HepG2 (cell line): ENCODE measurements around the gene SLC29A3. TPM values are rescaled to one million over a fixed set of nuclear protein-coding genes. Genes with fewer than 3 reads are reported as not detected.

ENCODE experiments used
- ATAC-seq: fragments of 200-7000 bp; cut with Tn5 transposase; 3 replicates; pipeline ENCODE4 v1.9.1; 2020; ENCODE audit warnings: mild to moderate bottlenecking, moderate library complexity
- BruUV-seq: library from RNA; stranded (reverse); fragments of 400-500 nt; replicated peaks from 2 replicates; lab custom pipeline; 2021; lab: Mats Ljungman, UMichigan
- CTCF ChIA-PET: fragments of 300-600 bp; formaldehyde crosslinking; extraction: SDS; loops from one replicate; lab custom pipeline; 2021; ENCODE audit warnings: low total read pairs, inconsistent platforms, low intra/inter-chr PET ratio; lab: Yijun Ruan, JAX
- POLR2A ChIA-PET: fragments of 350-600 bp; sonication (Branson Sonifier 250); formaldehyde crosslinking; loops from one replicate; lab custom pipeline; 2020; ENCODE audit warnings: antibody characterized with exemption, inconsistent platforms; lab: Yijun Ruan, JAX
- DNase-seq: peaks from one replicate; pipeline ENCODE4 v3.0.0-alpha.2; 2015; ENCODE audit warnings: low spot score
- FAIRE-seq: peaks from 3 replicates; lab custom pipeline; 2011; peaks lifted over from hg19 to GRCh38; lab: Jason Lieb, UNC
- H2AFZ ChIP-seq: one replicate; pipeline ENCODE4 v1.6.1; 2011; ENCODE audit warnings: low read length, inconsistent platforms
- H3K27ac ChIP-seq: fragments of 300-600 bp; 3 replicates; pipeline ENCODE4 v1.8.0; 2011; ENCODE audit warnings: mixed run types, mild to moderate bottlenecking, mixed read lengths, low read length, inconsistent platforms; ENCODE audit not compliant: insufficient read depth; ENCODE audit errors: extremely low read length
- H3K27me3 ChIP-seq, 2 experiments: fragments of 200-600 bp in 1 of 2; 2 replicates in 1 of 2; 3 replicates in 1 of 2; pipeline versions ENCODE4 v1.6.0 to v1.8.0; 2011; ENCODE audit warnings: low read length in 2 of 2, mild to moderate bottlenecking in 2 of 2, moderate library complexity in 2 of 2, inconsistent platforms in 1 of 2; ENCODE audit not compliant: insufficient read depth in 2 of 2, control insufficient read depth in 1 of 2
- H3K36me3 ChIP-seq, 2 experiments: fragments of 200-600 bp in 1 of 2; replicated peaks in 1 of 2; 2 replicates in 1 of 2; 3 replicates in 1 of 2; pipeline versions ENCODE4 v1.5.1 to v1.8.0; 2011; ENCODE audit warnings: low read length in 2 of 2, inconsistent platforms in 1 of 2; ENCODE audit not compliant: insufficient read depth in 2 of 2, control insufficient read depth in 1 of 2
- H3K4me1 ChIP-seq: 2 replicates; pipeline ENCODE4 v1.5.1; 2012; ENCODE audit warnings: low read length, inconsistent platforms; ENCODE audit not compliant: insufficient read depth
- H3K4me2 ChIP-seq: 2 replicates; pipeline ENCODE4 v1.6.0; 2011; ENCODE audit warnings: low read depth, low read length, inconsistent platforms
- H3K4me3 ChIP-seq, 3 experiments: fragments of 200-600 bp in 1 of 3; sonication (generic), shearing (Covaris generic) in 1 of 3; replicated peaks in 1 of 3; 2 replicates each; pipeline ENCODE4 v1.5.1; 2011 to 2016; ENCODE audit warnings: low read length in 3 of 3, inconsistent platforms in 2 of 3, low read depth in 2 of 3, mild to moderate bottlenecking in 2 of 3, control low read depth in 1 of 3, mixed read lengths in 1 of 3; ENCODE audit not compliant: insufficient read depth in 1 of 3
- H3K79me2 ChIP-seq: one replicate; pipeline ENCODE4 v1.6.1; 2011; ENCODE audit warnings: low read length, inconsistent platforms; ENCODE audit not compliant: insufficient read depth
- H3K9ac ChIP-seq: 2 replicates; pipeline ENCODE4 v1.6.0; 2011; ENCODE audit warnings: mild to moderate bottlenecking, low read depth, low read length, inconsistent platforms; ENCODE audit not compliant: insufficient read depth
- H3K9me3 ChIP-seq: 2 replicates; pipeline ENCODE4 v1.5.1; 2012; ENCODE audit warnings: mild to moderate bottlenecking, low read length
- H4K20me1 ChIP-seq: 2 replicates; pipeline ENCODE4 v1.6.0; 2011; ENCODE audit warnings: inconsistent platforms, mild to moderate bottlenecking, low read length, moderate library complexity; ENCODE audit not compliant: insufficient read depth
- ELF4 ChIP-seq: sonication (generic); formaldehyde crosslinking; IDR thresholded peaks from 2 replicates; pipeline ENCODE4 v1.5.0; 2020; ENCODE audit warnings: missing genetic modification reagents, mild to moderate bottlenecking, moderate library complexity, borderline replicate concordance
- ERF ChIP-seq: IDR thresholded peaks from 2 replicates; pipeline ENCODE4 v1.6.1; 2018; ENCODE audit warnings: missing biosample characterization, missing genetic modification reagents
- GATAD2A ChIP-seq: IDR thresholded peaks from 2 replicates; pipeline ENCODE4 v1.6.1; 2016
- GFI1 ChIP-seq: sonication (generic); formaldehyde crosslinking; IDR thresholded peaks from 2 replicates; pipeline ENCODE4 v1.5.0; 2020; ENCODE audit warnings: missing genetic modification reagents, mild to moderate bottlenecking, borderline replicate concordance
- HOXA5 ChIP-seq: sonication (generic); formaldehyde crosslinking; IDR thresholded peaks from 2 replicates; pipeline ENCODE4 v1.4.0; 2020; ENCODE audit warnings: missing genetic modification reagents
- MIER2 ChIP-seq: IDR thresholded peaks from 2 replicates; pipeline ENCODE4 v1.6.1; 2016; ENCODE audit warnings: missing biosample characterization, missing genetic modification reagents
- MIXL1 ChIP-seq: IDR thresholded peaks from 2 replicates; pipeline ENCODE4 v1.6.1; 2016
- RAD51 ChIP-seq: fragments of 450-650 bp; IDR thresholded peaks from 2 replicates; pipeline ENCODE4 v1.6.1; 2016; ENCODE audit warnings: borderline replicate concordance
- SMAD3 ChIP-seq: sonication (generic); formaldehyde crosslinking; IDR thresholded peaks from 2 replicates; pipeline ENCODE4 v1.4.0; 2020; ENCODE audit warnings: missing genetic modification reagents
- TAF1 ChIP-seq: sonication (generic); formaldehyde crosslinking; IDR thresholded peaks from 2 replicates; pipeline ENCODE4 v1.4.0; 2020; ENCODE audit warnings: missing genetic modification reagents
- TGIF2 ChIP-seq: IDR thresholded peaks from 2 replicates; pipeline ENCODE4 v1.6.1; 2016; ENCODE audit warnings: control low read depth, missing compliant biosample characterization
- ZC3H13 ChIP-seq: sonication (generic); formaldehyde crosslinking; IDR thresholded peaks from 2 replicates; pipeline ENCODE4 v1.8.1; 2023; ENCODE audit warnings: mild to moderate bottlenecking, missing genetic modification reagents, moderate library complexity
- ZNF431 ChIP-seq: sonication (generic); formaldehyde crosslinking; IDR thresholded peaks from 2 replicates; pipeline ENCODE4 v1.9.0; 2022; ENCODE audit warnings: missing genetic modification reagents, low read depth, mild to moderate bottlenecking, borderline replicate concordance
- ZNF558 ChIP-seq: sonication (generic); formaldehyde crosslinking; IDR thresholded peaks from 2 replicates; pipeline ENCODE4 v1.9.0; 2022; ENCODE audit warnings: mild to moderate bottlenecking, missing genetic modification reagents, borderline replicate concordance
- ZNF792 ChIP-seq: IDR thresholded peaks from 2 replicates; pipeline ENCODE4 v1.6.1; 2016
- WGBS: methylation state at CpG from one replicate; pipeline ENCODE4 v1.1.6; 2017; ENCODE audit warnings: low lambda C conversion rate; 5-methylcytosine and 5-hydroxymethylcytosine counted together
- in situ Hi-C: cut with HindIII; loops from 2 replicates; pipeline ENCODE4 v1.10.0; 2017; ENCODE audit warnings: low pct_unique_long_range_greater_than_20kb; ENCODE audit not compliant: extremely low pct_ligation_motif_present
- intact Hi-C: fragments of 100-400 bp; cut with micrococcal nuclease; formaldehyde crosslinking; loops from one replicate; pipeline ENCODE4 v1.10.0; 2022; ENCODE audit not compliant: unreplicated experiment
- polyA plus RNA-seq, 8 experiments: library from polyadenylated mRNA; depleted of rRNA in 3 of 8; stranded (reverse) in 7 of 8; unstranded in 1 of 8; fragments of >200 nt; fragmentation: Illumina TruSeq in 4 of 8; extraction: Trizol in 4 of 8; gene quantifications; 2 replicates each; pipeline versions ENCODE4 v1.2.1 to v1.2.3, GENCODE V29; 2011 to 2016; ENCODE audit warnings: low read depth in 4 of 8, missing spikeins in 1 of 8, mixed read lengths in 1 of 8; ENCODE audit not compliant: insufficient read depth in 1 of 8
- total RNA-seq, 5 experiments: library from RNA; depleted of rRNA; stranded (reverse); fragments of >200 nt; fragmentation: Illumina TruSeq; extraction: Trizol; gene quantifications; 2 replicates each; pipeline ENCODE4 v1.2.3, GENCODE V29; 2016; ENCODE audit warnings: low read depth in 1 of 5
- TF ChIP-seq, protein P1 (sequence below): sonication (generic); formaldehyde crosslinking; IDR thresholded peaks from 2 replicates; pipeline ENCODE4 v1.5.0; 2020; ENCODE audit warnings: missing genetic modification reagents, mild to moderate bottlenecking, borderline replicate concordance
- TF ChIP-seq, protein P2 (sequence below): sonication (generic); formaldehyde crosslinking; IDR thresholded peaks from 2 replicates; pipeline ENCODE4 v1.4.0; 2020; ENCODE audit warnings: mild to moderate bottlenecking, missing genetic modification reagents

The SLC29A3 gene
- total and polyA plus RNA-seq, 2 of the 13 experiments (the other 11 are each of a cell fraction or from before 2014, with no cell fraction given): 8.6 to 11.8 TPM

DNA sequence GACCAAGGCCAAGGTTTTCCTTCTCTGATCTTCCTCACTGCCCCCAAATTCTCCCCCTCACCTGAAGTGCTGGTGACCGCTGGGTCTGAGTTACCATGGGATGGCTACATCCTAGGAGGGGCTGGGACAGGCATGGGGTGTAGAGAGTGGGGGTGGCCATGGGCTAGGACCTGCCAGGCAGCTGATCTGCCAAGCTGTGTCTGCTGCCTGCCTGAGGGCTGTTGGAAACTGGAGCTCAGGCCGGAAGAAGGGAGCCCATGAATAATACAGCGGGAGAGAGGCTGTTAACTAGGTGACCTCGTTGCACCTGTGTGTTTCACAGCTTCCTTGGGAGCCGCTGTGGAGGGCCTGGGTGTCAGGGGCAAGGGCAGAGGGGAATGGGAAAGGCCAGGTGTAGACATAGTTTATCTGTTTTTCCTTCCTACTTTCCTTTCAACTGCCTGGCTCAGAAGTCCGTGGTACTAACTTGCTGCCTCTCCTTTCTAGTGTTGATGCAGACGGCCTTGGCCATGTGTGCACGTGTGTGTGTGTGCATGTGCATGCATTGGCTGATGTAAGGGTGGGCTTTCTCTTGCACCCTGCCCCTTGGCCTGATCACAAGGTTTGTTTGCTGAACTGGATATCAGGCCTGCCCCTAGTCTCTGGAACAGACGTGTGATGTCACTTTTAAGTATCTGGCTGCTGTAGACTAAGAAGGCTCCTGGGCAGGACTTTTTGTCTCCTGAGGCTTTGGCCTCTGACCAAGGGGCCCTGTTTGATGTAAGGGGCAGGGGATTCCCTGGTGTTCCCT, 89.6 kb downstream of the SLC29A3 start:
- Histone ChIP-seq H4K20me1 (no peaks in the 10 kb centered on the region), H3K27ac (no peak overlapping the region), H3K79me2 (no peaks in the 10 kb centered on the region), H3K4me3 (no peak overlapping the region), H3K4me2 (no peak overlapping the region), H3K4me1 (no peaks in the 10 kb centered on the region), H3K9ac (no peak overlapping the region), H3K27me3 (peaks cover 0 to 22% of the 10 kb centered on the region in 2 experiments; a peak in 2 of 5 replicates), H3K9me3 (no peaks in the 10 kb centered on the region), H3K36me3 (no peaks in the 10 kb centered on the region), H2AFZ (no peak overlapping the region)
- ChIA-PET POLR2A (no interaction called here), CTCF (no interaction called here)
- no peak for DNase-seq
- 10% methylated on average over 9 of the region's 9 CpGs for WGBS
- no peak for FAIRE-seq
- in situ Hi-C loops: no loop called here
- ATAC-seq: no peak
- TF ChIP-seq ERF (CRISPR knock-in tag): no peak
- TF ChIP-seq HOXA5 (CRISPR knock-in tag): no peak
- no peak for TF ChIP-seq GFI1 (CRISPR knock-in tag)
- TF ChIP-seq ZNF558 (CRISPR knock-in tag): no peak
- no peak for TF ChIP-seq ZNF792 (CRISPR knock-in tag)
- TF ChIP-seq, protein P1, sequence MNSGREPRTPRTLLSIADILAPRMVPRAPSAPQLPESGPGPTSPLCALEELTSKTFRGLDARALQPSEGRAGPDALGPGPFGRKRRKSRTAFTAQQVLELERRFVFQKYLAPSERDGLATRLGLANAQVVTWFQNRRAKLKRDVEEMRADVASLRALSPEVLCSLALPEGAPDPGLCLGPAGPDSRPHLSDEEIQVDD (CRISPR knock-in tag): no peak
- TF ChIP-seq RAD51: no peak
- no peak for TF ChIP-seq MIXL1 (CRISPR knock-in tag)
- no peak for TF ChIP-seq SMAD3 (CRISPR knock-in tag)
- no peak for TF ChIP-seq MIER2 (CRISPR knock-in tag)
- no peak for TF ChIP-seq GATAD2A (CRISPR knock-in tag)
- no peak for TF ChIP-seq ZC3H13
- TF ChIP-seq ZNF431: no peak
- TF ChIP-seq, protein P2, sequence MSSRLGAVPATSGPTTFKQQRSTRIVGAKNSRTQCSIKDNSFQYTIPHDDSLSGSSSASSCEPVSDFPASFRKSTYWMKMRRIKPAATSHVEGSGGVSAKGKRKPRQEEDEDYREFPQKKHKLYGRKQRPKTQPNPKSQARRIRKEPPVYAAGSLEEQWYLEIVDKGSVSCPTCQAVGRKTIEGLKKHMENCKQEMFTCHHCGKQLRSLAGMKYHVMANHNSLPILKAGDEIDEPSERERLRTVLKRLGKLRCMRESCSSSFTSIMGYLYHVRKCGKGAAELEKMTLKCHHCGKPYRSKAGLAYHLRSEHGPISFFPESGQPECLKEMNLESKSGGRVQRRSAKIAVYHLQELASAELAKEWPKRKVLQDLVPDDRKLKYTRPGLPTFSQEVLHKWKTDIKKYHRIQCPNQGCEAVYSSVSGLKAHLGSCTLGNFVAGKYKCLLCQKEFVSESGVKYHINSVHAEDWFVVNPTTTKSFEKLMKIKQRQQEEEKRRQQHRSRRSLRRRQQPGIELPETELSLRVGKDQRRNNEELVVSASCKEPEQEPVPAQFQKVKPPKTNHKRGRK (CRISPR knock-in tag): no peak
- TF ChIP-seq TAF1 (CRISPR knock-in tag): no peak
- no peak for TF ChIP-seq TGIF2
- TF ChIP-seq ELF4 (CRISPR knock-in tag): no peak
- intact Hi-C loops: no loop called here
- no TSS peak for BruUV-seq
